IPS-NIHi11 (cell line): Measurements from ENCODE around the gene DPP10.
A peak's percentile ranks its signal among the peaks of the same experiment; 100 is the strongest.

Experiments used
- DNase-seq: peaks from one replicate; pipeline ENCODE4 v3.0.0; 2012; ENCODE audit warnings: mixed read lengths, low spot score

DPP10 gene

DNA sequence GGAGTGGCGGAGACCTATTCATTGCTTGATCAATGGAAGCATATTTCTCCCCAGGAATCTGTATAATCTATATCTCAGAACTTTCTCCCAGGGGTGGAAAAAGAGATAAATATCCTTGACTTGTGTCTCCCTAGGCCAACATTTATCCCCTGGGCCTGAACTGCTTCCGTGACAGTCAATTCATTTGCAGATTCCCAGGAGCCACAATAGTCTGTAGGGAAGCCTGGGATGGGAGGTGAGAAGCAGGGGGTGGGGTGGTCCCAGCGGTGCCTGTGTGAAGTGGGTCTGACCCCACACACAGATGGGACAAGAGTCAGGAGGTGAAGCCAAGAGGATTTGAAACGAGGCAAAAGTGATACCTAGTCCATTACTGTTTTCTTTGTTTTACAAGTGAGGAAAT, 166.8 kb downstream of the DPP10 start:
- peak; percentile 14 for DNase-seq

GRCh38 chr2:114609801-114610200, 167.4 kb downstream of the DPP10 start:
- DNase-seq, result no peak

DNA sequence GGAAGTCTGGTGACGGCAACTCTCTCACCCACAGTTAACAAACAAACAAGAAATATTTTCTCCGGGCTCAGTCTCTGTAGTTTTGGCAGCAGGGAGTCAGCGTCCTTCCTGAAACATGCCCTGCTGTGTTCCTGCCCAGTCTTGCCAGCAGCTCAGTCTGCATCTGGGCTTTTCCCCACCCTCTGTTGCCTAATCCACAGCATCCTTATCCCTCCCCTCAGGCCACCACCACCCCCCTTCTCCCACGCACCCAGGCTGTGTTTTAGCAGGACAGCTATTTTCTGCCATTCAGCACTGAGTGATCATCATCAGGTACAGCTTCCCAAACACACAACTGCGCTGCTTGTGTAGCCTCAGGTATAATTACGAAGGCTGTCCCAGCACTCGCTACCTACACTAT, 168.2 kb downstream of the DPP10 start:
- DNase-seq, result no peak

DNA sequence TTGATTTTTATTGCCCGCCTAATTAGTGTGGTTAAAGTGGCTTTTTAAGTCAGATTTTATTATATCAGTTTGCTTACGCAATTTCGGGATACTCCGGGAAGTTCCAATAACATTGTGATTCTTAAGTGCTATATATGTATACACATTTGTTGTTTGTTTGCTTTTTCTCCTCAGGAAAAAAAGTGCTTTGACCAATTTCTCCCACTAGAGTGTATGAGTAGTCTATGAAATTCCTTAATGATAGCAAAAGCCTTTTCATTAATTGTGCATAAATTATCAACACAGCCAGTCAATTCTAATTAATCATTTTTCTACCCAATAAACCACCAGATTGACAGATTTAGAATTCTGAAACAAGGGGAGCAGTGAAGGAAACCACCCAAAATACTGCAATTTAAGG, 172.2 kb downstream of the DPP10 start:
- DNase-seq, result no peak

DNA sequence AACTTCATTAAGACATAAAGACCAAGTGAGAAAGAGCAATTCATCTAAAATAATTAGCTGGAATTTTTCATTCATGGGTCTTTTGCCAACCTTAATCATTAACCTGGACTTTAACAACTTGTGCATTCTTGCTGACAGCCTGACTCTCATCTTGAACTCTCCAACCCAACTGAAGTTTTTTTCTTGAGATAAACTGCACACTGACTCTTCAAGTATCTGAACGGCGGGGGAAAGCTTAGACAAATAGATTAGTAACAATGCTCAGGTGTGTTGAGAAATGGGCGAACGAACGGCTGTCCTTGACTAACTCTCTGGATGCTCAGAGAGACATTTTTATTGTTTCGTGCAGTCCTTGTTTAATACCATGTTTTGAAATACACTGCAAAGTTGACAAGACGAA, 186.0 kb downstream of the DPP10 start:
- DNase-seq, result no peak

DNA sequence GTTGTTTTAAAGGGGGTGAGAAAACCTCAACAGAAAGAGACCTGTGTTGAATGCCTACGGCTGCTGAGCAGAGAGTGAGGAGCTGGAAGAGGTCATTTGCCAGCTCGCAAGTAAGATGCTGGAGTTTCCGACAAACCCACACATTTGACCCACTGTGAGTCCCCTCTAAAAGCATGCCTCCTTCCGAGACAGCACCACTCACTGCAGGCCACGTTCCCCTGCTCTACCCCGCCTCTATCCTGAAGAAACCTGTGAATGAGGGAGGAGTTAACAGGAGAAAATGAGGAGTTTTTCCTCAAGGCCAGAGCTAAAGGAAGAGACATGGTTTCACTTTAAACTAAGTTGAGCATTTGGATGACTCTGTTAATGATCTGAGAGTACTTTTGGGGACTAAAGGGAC, 188.7 kb downstream of the DPP10 start:
- no peak for DNase-seq

GRCh38 chr2:114642166-114642770, 199.8 kb downstream of the DPP10 start:
- no peak for DNase-seq

GRCh38 chr2:114642988-114643553, 200.6 kb downstream of the DPP10 start:
- DNase-seq, result no peak

GRCh38 chr2:114651933-114652332, 209.5 kb downstream of the DPP10 start:
- DNase-seq, result peak; percentile 12

DNA sequence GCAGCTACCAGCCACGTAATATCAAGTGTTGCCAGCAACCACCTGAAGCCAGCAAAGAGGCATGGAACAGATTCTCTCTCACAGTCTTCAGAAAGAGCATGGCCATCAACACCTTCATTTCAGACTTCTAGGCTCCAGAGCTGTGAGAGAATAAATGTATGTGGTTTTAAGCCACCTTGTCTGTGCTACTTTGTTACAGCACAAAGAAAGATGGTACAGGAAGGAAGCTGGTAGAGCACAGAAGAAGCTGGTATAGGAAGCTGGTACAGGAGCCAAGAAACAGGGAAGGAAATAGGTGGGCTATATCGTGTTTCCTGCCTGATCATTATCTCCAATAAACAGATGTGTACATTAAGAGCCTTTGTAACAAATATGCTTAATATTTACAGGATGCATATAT, 217.4 kb downstream of the DPP10 start:
- no peak for DNase-seq

GRCh38 chr2:114661971-114662939, 219.8 kb downstream of the DPP10 start:
- peak; percentile 54 for DNase-seq

DNA sequence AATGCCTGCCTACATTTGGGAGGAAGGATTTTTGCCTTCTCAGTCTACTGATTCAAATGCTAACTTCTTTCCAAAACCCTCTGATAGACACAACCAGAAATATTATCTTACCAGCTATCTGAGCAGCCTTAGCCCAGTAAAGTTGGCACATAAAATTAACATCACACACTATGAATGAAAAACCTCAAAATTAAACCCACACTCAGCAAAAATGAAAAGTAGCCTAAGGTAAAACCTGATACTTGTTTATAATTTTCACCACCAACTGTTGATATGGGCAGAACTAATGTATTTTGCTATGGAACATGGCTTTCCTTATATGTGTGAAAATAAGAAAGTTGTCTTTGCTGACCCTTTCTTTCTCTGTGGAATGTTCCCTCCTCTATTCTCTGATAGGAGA, 226.0 kb downstream of the DPP10 start:
- DNase-seq, result no peak

DNA sequence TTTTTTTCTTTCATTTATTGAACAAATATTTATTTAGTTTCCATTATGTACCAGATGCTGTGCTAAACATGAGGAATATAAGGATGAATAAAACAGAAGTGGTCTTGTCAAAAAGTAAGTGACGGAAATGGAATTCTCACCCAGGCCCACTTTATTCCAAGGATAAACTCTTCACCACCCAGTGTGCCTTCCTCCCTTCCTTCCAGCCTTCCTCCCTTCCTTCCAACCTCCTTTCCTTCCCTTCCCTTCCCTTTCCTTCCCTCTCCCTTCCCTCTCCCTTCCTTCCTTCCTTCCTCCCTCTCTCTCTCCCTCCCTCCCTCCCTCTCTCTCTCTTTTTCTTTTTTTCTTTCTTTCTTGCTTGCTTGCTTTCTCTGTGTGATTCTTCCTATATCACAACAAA, 240.8 kb downstream of the DPP10 start:
- DNase-seq, result no peak

GRCh38 chr2:114684403-114684802, 242.0 kb downstream of the DPP10 start:
- DNase-seq, result peak; percentile 35

- peak; percentile 18 for DNase-seq
Measured at GRCh38 chr2:114685102-114685501, 242.7 kb downstream of the DPP10 start.

GRCh38 chr2:114688241-114688640, 245.8 kb downstream of the DPP10 start:
- DNase-seq, result no peak

- no peak for DNase-seq
Measured at GRCh38 chr2:114698520-114698919, 256.1 kb downstream of the DPP10 start.

GRCh38 chr2:114699423-114699944, 257.0 kb downstream of the DPP10 start:
- no peak for DNase-seq

DNA sequence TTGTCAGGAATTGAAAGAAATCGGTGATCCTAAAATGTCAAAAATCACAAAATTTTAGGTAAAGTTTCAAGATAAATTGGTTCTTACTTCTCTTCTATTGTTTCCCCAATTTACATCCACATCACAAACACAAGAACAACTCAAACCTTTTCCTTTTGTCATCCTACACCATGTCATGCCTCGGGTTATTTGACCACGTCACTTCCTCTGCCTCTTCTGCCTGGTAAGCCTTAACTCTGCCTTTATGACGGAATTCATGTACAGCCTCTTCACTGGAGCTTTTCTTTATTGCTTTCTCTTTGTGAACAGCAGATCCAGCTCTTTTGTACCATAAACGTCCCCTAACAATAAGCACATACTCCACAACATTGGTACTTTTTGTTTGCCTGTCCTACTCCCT, 258.0 kb downstream of the DPP10 start:
- no peak for DNase-seq

DNA sequence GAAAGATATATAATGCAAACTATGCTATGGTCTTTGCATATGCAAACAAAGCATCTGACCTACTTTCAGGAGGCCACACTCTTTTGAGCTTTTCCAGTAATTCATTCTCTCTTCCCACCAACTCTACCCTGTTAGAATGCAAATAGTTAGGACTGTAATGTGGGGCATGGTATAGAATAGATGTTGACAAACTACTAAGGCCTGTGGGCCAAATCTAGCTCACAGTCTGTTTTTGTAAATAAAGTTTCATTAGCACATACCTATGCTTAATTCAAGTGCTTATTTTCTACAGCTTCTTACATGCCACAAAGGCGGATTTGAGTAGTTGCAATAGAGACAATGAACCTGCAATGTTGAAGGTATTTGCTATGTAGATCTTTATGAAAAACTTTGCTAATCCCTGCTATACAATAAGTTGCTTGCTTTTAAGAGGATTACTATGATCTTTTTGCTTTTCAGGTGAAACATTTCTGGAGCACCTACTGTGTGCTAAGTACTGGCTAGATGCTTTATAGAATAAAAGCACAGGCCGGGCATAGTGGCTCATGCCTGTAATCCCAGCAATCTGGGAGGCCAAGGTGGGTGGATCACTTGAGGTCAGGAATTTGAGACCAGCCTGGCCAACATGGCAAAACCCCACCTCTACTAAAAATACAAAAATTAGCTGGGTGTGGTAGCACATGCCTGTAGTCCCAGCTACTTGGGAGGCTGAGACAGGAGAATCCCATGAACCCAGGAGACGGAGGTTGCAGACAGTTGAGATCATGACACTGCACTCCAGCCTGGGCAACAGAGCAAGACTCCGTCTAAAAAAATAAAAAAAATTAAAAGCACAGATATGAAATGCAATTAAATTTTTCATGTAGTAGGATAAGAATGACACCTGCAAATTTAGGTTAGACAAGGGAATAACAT, 267.8 kb downstream of the DPP10 start:
- no peak for DNase-seq

- peak; percentile 20 for DNase-seq
Measured at GRCh38 chr2:114714313-114714712, 271.9 kb downstream of the DPP10 start.

DNA sequence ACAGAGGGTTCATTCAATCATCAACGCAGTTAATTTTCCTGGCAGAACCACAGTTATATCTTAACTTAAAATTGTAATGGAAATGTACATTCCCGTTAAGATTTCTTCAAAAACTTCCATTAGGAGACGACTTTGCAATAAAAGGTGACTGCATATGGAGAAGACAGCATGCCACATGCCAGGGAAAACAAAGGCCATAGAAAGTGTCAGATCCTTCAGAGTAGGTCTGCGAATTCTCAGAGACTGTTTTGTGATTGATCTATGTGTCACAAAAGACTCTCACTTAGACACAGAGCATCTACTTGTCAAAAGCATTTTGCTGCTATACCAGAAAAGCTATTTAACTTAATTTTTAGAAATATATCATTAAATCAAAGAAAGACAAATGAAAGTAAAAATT, 274.6 kb downstream of the DPP10 start:
- DNase-seq, result no peak
